HepG2 (cell line): ENCODE results near the gene CIAPIN1. TPM values are rescaled to one million over a fixed set of nuclear protein-coding genes. Genes with fewer than 3 reads are reported as not detected.

Source experiments
- E2F1 ChIP-seq: sonication (generic); formaldehyde crosslinking; IDR thresholded peaks from 2 replicates; pipeline ENCODE4 v1.5.0; 2020; ENCODE audit warnings: missing genetic modification reagents
- HMGXB4 ChIP-seq, 2 experiments: sonication (generic) in 1 of 2; formaldehyde crosslinking in 1 of 2; IDR thresholded peaks; 2 replicates each; pipeline versions ENCODE4 v1.4.0 to v1.6.1; 2018 to 2020; ENCODE audit warnings: missing genetic modification reagents in 2 of 2, borderline replicate concordance in 1 of 2, low read depth in 1 of 2, mild to moderate bottlenecking in 1 of 2, missing biosample characterization in 1 of 2
- HNF1B ChIP-seq: sonication (generic); formaldehyde crosslinking; IDR thresholded peaks from 2 replicates; pipeline ENCODE4 v1.5.1; 2020; ENCODE audit warnings: mild to moderate bottlenecking, moderate library complexity, missing genetic modification reagents
- HNF4G ChIP-seq, 2 experiments: sonication (generic) in 1 of 2; formaldehyde crosslinking in 1 of 2; IDR thresholded peaks; 2 replicates each; pipeline versions ENCODE4 v1.4.0 to v1.6.1; 2011 to 2020; ENCODE audit warnings: borderline replicate concordance in 2 of 2, low read depth in 2 of 2, mild to moderate bottlenecking in 2 of 2, low read length in 1 of 2, missing genetic modification reagents in 1 of 2, moderate library complexity in 1 of 2
- KLF16 ChIP-seq, 2 experiments: sonication (generic) in 1 of 2; formaldehyde crosslinking in 1 of 2; IDR thresholded peaks; 2 replicates each; pipeline versions ENCODE4 v1.6.1 to v1.8.0; 2016 to 2023; ENCODE audit warnings: missing genetic modification reagents in 2 of 2, missing compliant biosample characterization in 1 of 2
- PAWR ChIP-seq: sonication (generic); formaldehyde crosslinking; IDR thresholded peaks from 2 replicates; pipeline ENCODE4 v1.4.0; 2020; ENCODE audit warnings: missing genetic modification reagents, mild to moderate bottlenecking, borderline replicate concordance
- RNF219 ChIP-seq: sonication (generic); formaldehyde crosslinking; IDR thresholded peaks from 2 replicates; pipeline ENCODE4 v1.5.0; 2020; ENCODE audit warnings: mild to moderate bottlenecking, missing genetic modification reagents
- TCF7L2 ChIP-seq: IDR thresholded peaks from 2 replicates; pipeline ENCODE4 v1.6.1; 2011; ENCODE audit warnings: mild to moderate bottlenecking, low read depth, low read length, moderate library complexity
- THRA ChIP-seq: sonication (generic); formaldehyde crosslinking; IDR thresholded peaks from 2 replicates; pipeline ENCODE4 v1.4.0; 2020; ENCODE audit warnings: missing genetic modification reagents, borderline replicate concordance
- ZNF350 ChIP-seq: sonication (generic); formaldehyde crosslinking; IDR thresholded peaks from 2 replicates; pipeline ENCODE4 v1.4.0; 2020; ENCODE audit warnings: mild to moderate bottlenecking, low read depth, missing genetic modification reagents, borderline replicate concordance
- ZNF598 ChIP-seq: sonication (generic); formaldehyde crosslinking; IDR thresholded peaks from 2 replicates; pipeline ENCODE4 v1.5.1; 2020; ENCODE audit warnings: mild to moderate bottlenecking, missing genetic modification reagents, borderline replicate concordance
- ZNF605 ChIP-seq: sonication (generic); formaldehyde crosslinking; IDR thresholded peaks from 2 replicates; pipeline ENCODE4 v1.8.0; 2022; ENCODE audit warnings: mild to moderate bottlenecking, missing genetic modification reagents
- ZNF687 ChIP-seq: sonication (generic); formaldehyde crosslinking; IDR thresholded peaks from 2 replicates; pipeline ENCODE4 v1.5.1; 2020; ENCODE audit warnings: mild to moderate bottlenecking, missing genetic modification reagents, moderate library complexity
- ZNF839 ChIP-seq: sonication (generic); formaldehyde crosslinking; IDR thresholded peaks from 2 replicates; pipeline ENCODE4 v1.4.0; 2020; ENCODE audit warnings: missing genetic modification reagents, mild to moderate bottlenecking, borderline replicate concordance
- polyA plus RNA-seq, 8 experiments: library from polyadenylated mRNA; depleted of rRNA in 3 of 8; stranded (reverse) in 7 of 8; unstranded in 1 of 8; fragments of >200 nt; fragmentation: Illumina TruSeq in 4 of 8; extraction: Trizol in 4 of 8; gene quantifications; 2 replicates each; pipeline versions ENCODE4 v1.2.1 to v1.2.3, GENCODE V29; 2011 to 2016; ENCODE audit warnings: low read depth in 4 of 8, missing spikeins in 1 of 8, mixed read lengths in 1 of 8; ENCODE audit not compliant: insufficient read depth in 1 of 8
- total RNA-seq, 5 experiments: library from RNA; depleted of rRNA; stranded (reverse); fragments of >200 nt; fragmentation: Illumina TruSeq; extraction: Trizol; gene quantifications; 2 replicates each; pipeline ENCODE4 v1.2.3, GENCODE V29; 2016; ENCODE audit warnings: low read depth in 1 of 5

Gene CIAPIN1
- total and polyA plus RNA-seq, 2 of the 13 experiments (the other 11 are each of a cell fraction or from before 2014, with no cell fraction given) = 69.3 to 89.7 TPM

- TF ChIP-seq E2F1 (CRISPR knock-in tag) = no peak
- TF ChIP-seq HNF1B (CRISPR knock-in tag) = no peak
- TF ChIP-seq RNF219 (CRISPR knock-in tag) = no peak
- TF ChIP-seq ZNF605 = 0 out of 2 replicates have a peak, but pooled peaks have one; percentile 34
- no peak for TF ChIP-seq HNF4G (IDR thresholded peaks at IDR 0.05; ENCODE audit: borderline replicate concordance, low read depth, low read length)
- TF ChIP-seq HNF4G (CRISPR knock-in tag; IDR thresholded peaks at IDR 0.05; ENCODE audit: borderline replicate concordance, low read depth) = no peak
- TF ChIP-seq HMGXB4 (CRISPR knock-in tag; IDR thresholded peaks at IDR 0.05; ENCODE audit: borderline replicate concordance in 1 of 2, low read depth in 1 of 2) = peak; percentile 60 to 61
- no peak for TF ChIP-seq KLF16 (CRISPR knock-in tag; IDR thresholded peaks at IDR 0.05)
- TF ChIP-seq THRA (CRISPR knock-in tag) = no peak
- no peak for TF ChIP-seq ZNF350 (CRISPR knock-in tag)
- TF ChIP-seq ZNF598 = no peak
- TF ChIP-seq TCF7L2 = no peak
- peak; percentile 75 for TF ChIP-seq ZNF687 (CRISPR knock-in tag)
- TF ChIP-seq ZNF839 (CRISPR knock-in tag) = peak; percentile 14; the same call in 1 of the 2 replicates
- TF ChIP-seq PAWR (CRISPR knock-in tag) = no peak
These were observed 28.6 kb upstream of the CIAPIN1 start (continued) for GRCh38 chr16:57475711-57476339.
